ENCODE results near the gene ALDH1A1.

The ALDH1A1 gene

GRCh38 chr9:72945391-72945790 is 7.5 kb downstream of the ALDH1A1 start (continued):
- TF ChIP-seq ZNF169 (tag by site-specific recombination; IDR thresholded peaks at IDR 0.05) (no peak), ZNF571 (tag by site-specific recombination; IDR thresholded peaks at IDR 0.05) (no peak), ZNF677 (tag by site-specific recombination; IDR thresholded peaks at IDR 0.05) (no peak), ZNF529 (tag by site-specific recombination; IDR thresholded peaks at IDR 0.05; ENCODE audit: insufficient replicate concordance) (no peak), ZNF175 (tag by site-specific recombination; IDR thresholded peaks at IDR 0.05) (no peak), HOXD13 (CRISPR knock-in tag; IDR thresholded peaks at IDR 0.05; ENCODE audit: borderline replicate concordance) (no peak)

GRCh38 chr9:72943844-72944462 is 8.9 kb downstream of the ALDH1A1 start:
- H3K4me1 ChIP-seq (ENCODE audit: control insufficient read depth, insufficient read depth, low read length): no peaks in the 10 kb centered on the region
- POLR2A ChIA-PET: no interaction called here
- no peak for TF ChIP-seq ZNF596 (tag by site-specific recombination; IDR thresholded peaks at IDR 0.05)
- TF ChIP-seq ZNF202 (tag by site-specific recombination; IDR thresholded peaks at IDR 0.05; ENCODE audit: borderline replicate concordance): no peak
- TF ChIP-seq PRDM4 (tag by site-specific recombination; IDR thresholded peaks at IDR 0.05): no peak
- no peak for TF ChIP-seq ZSCAN5A (tag by site-specific recombination; IDR thresholded peaks at IDR 0.05)
- no peak for TF ChIP-seq ZNF792 (tag by site-specific recombination; IDR thresholded peaks at IDR 0.05)
- no peak for TF ChIP-seq ZNF449 (tag by site-specific recombination; IDR thresholded peaks at IDR 0.05)
- TF ChIP-seq SCRT2 (tag by site-specific recombination; IDR thresholded peaks at IDR 0.05): no peak
- TF ChIP-seq OVOL3 (tag by site-specific recombination; IDR thresholded peaks at IDR 0.05): no peak
- TF ChIP-seq INSM2 (tag by site-specific recombination; IDR thresholded peaks at IDR 0.05): no peak
- no peak for TF ChIP-seq ZNF549 (tag by site-specific recombination; IDR thresholded peaks at IDR 0.05)
- no peak for TF ChIP-seq ZBTB7A (tag by site-specific recombination; IDR thresholded peaks at IDR 0.05; ENCODE audit: low read depth)
- no peaks in the 10 kb centered on the region for H3K36me3 ChIP-seq (ENCODE audit: control insufficient read depth in 2 of 2, insufficient read depth in 1 of 2, low read length in 2 of 2)
- CTCF ChIA-PET: no interaction called here
- no peak overlapping the region for H3K27ac ChIP-seq (ENCODE audit: extremely low read depth, low read depth, low read length)
- no peaks in the 10 kb centered on the region for H3K9me3 ChIP-seq (ENCODE audit: control insufficient read depth, insufficient read depth, low read depth, low read length)
- no peak overlapping the region for H3K4me3 ChIP-seq (ENCODE audit: low read depth, low read length)

- Histone ChIP-seq H3K36me3 (ENCODE audit: control insufficient read depth in 2 of 2, insufficient read depth in 1 of 2, low read length in 2 of 2) (no peaks in the 10 kb centered on the region), H3K4me1 (ENCODE audit: control insufficient read depth, insufficient read depth, low read length) (no peaks in the 10 kb centered on the region), H3K4me3 (ENCODE audit: low read depth, low read length) (no peak overlapping the region), H3K27ac (ENCODE audit: extremely low read depth, low read depth, low read length) (no peak overlapping the region), H3K9me3 (ENCODE audit: control insufficient read depth, insufficient read depth, low read depth, low read length) (no peaks in the 10 kb centered on the region)
- POLR2A ChIA-PET: no interaction called here
- CTCF ChIA-PET: no interaction called here
- TF ChIP-seq ZNF777 (tag by site-specific recombination; IDR thresholded peaks at IDR 0.05; ENCODE audit: borderline replicate concordance) (no peak), ZNF10 (tag by site-specific recombination; IDR thresholded peaks at IDR 0.05) (no peak), ZNF239 (tag by site-specific recombination; IDR thresholded peaks at IDR 0.05) (no peak), KLF16 (tag by site-specific recombination; IDR thresholded peaks at IDR 0.05) (no peak), PATZ1 (tag by site-specific recombination; IDR thresholded peaks at IDR 0.05) (no peak), ZNF274 (IDR thresholded peaks at IDR 0.05; ENCODE audit: low read length) (no peak), ZNF274 (tag by site-specific recombination; IDR thresholded peaks at IDR 0.05; ENCODE audit: borderline replicate concordance) (no peak)
These were observed 10.4 kb downstream of the ALDH1A1 start for GRCh38 chr9:72942451-72942850.

Data from HEK293 (cell line).